CD14-positive monocyte (primary cell): Measurements from ENCODE around the gene HAPLN3. TPM values are rescaled to one million over a fixed set of nuclear protein-coding genes. Genes with fewer than 3 reads are reported as not detected.

ENCODE experiments used
- DNase-seq, 3 donors: peaks; one replicate each; pipeline ENCODE4 v3.0.0-alpha.2; 2011 to 2022
- H2AFZ ChIP-seq: 2 replicates; pipeline ENCODE4 v1.6.0; 2012; ENCODE audit warnings: mild to moderate bottlenecking, low read depth, low read length, inconsistent platforms; ENCODE audit not compliant: insufficient read depth, poor library complexity, severe bottlenecking
- H3K27ac ChIP-seq, 2 donors: 1 replicate in 1 of 2; 2 replicates in 1 of 2; pipeline ENCODE4 v1.5.1; 2012 to 2013; ENCODE audit warnings: low read length in 2 of 2, control low read depth in 1 of 2, inconsistent platforms in 1 of 2, low read depth in 1 of 2, mild to moderate bottlenecking in 1 of 2
- H3K27me3 ChIP-seq, 2 donors: one replicate each; pipeline versions ENCODE4 v1.6.0 to v1.6.1; 2011 to 2013; ENCODE audit warnings: low read length in 2 of 2; ENCODE audit not compliant: control insufficient read depth in 2 of 2, insufficient read depth in 2 of 2
- H3K36me3 ChIP-seq, 2 donors: replicated peaks in 1 of 2; 1 replicate in 1 of 2; 2 replicates in 1 of 2; pipeline versions ENCODE4 v1.5.1 to v1.6.1; 2012 to 2013; ENCODE audit warnings: low read length in 2 of 2, control low read depth in 1 of 2, inconsistent platforms in 1 of 2, mild to moderate bottlenecking in 1 of 2; ENCODE audit not compliant: insufficient read depth in 2 of 2, control insufficient read depth in 1 of 2
- H3K4me1 ChIP-seq, 2 donors: 1 replicate in 1 of 2; 2 replicates in 1 of 2; pipeline versions ENCODE4 v1.5.1 to v1.6.1; 2012 to 2013; ENCODE audit warnings: low read length in 2 of 2, control low read depth in 1 of 2, inconsistent platforms in 1 of 2, mild to moderate bottlenecking in 1 of 2, moderate library complexity in 1 of 2; ENCODE audit not compliant: insufficient read depth in 2 of 2, control insufficient read depth in 1 of 2
- H3K4me2 ChIP-seq: replicated peaks from 2 replicates; pipeline ENCODE3; 2012; ENCODE audit warnings: low read length, moderate library complexity, mild to moderate bottlenecking; ENCODE audit not compliant: poor library complexity, severe bottlenecking; ENCODE audit errors: extremely low read depth
- H3K4me3 ChIP-seq, 3 experiments: fragments of 200-600 bp in 1 of 3; sonication (generic) in 1 of 3; replicated peaks in 1 of 3; 1 replicate in 2 of 3; 2 replicates in 1 of 3; pipeline ENCODE4 v1.5.1; 2011 to 2013; ENCODE audit warnings: low read length in 3 of 3, mild to moderate bottlenecking in 3 of 3, control low read depth in 2 of 3, low read depth in 2 of 3, inconsistent platforms in 1 of 3, moderate library complexity in 1 of 3
- H3K79me2 ChIP-seq: 2 replicates; pipeline ENCODE4 v1.6.0; 2012; ENCODE audit warnings: mild to moderate bottlenecking, control low read depth, inconsistent platforms, low read length, moderate library complexity; ENCODE audit not compliant: insufficient read depth
- H3K9ac ChIP-seq: 2 replicates; pipeline ENCODE4 v1.6.0; 2017; ENCODE audit warnings: low read length, mild to moderate bottlenecking; ENCODE audit not compliant: insufficient read depth, poor library complexity, severe bottlenecking
- H3K9me3 ChIP-seq, 2 donors: replicated peaks in 1 of 2; 1 replicate in 1 of 2; 2 replicates in 1 of 2; pipeline versions ENCODE4 v1.5.1 to v1.6.1; 2012 to 2013; ENCODE audit warnings: low read length in 2 of 2, control low read depth in 1 of 2; ENCODE audit not compliant: control insufficient read depth in 1 of 2, insufficient read depth in 1 of 2
- H4K20me1 ChIP-seq: 2 replicates; pipeline ENCODE4 v1.6.0; 2012; ENCODE audit warnings: mild to moderate bottlenecking, low read length, control low read depth, moderate library complexity; ENCODE audit not compliant: insufficient read depth
- H3K27ac Mint-ChIP-seq, 7 donors: one replicate each; pipeline ENCODE4 v1.8.0; 2020; ENCODE audit warnings: mild to moderate bottlenecking in 7 of 7, mixed read lengths in 7 of 7, moderate library complexity in 6 of 7, inconsistent platforms in 2 of 7
- H3K27me3 Mint-ChIP-seq, 3 donors: one replicate each; pipeline ENCODE4 v1.8.0; 2021 to 2022; ENCODE audit warnings: low read depth in 3 of 3, mild to moderate bottlenecking in 3 of 3, mixed read lengths in 3 of 3, moderate library complexity in 3 of 3, inconsistent platforms in 1 of 3
- H3K36me3 Mint-ChIP-seq, 2 donors: one replicate each; pipeline ENCODE4 v1.8.0; 2020; ENCODE audit warnings: mixed read lengths in 2 of 2, inconsistent platforms in 1 of 2, mild to moderate bottlenecking in 1 of 2
- H3K4me1 Mint-ChIP-seq: one replicate; pipeline ENCODE4 v1.8.0; 2020; ENCODE audit warnings: mild to moderate bottlenecking, mixed read lengths
- H3K4me3 Mint-ChIP-seq, 2 donors: one replicate each; pipeline ENCODE4 v1.8.0; 2020; ENCODE audit warnings: mild to moderate bottlenecking in 2 of 2, mixed read lengths in 2 of 2, moderate library complexity in 1 of 2
- H3K9me3 Mint-ChIP-seq, 7 donors: one replicate each; pipeline ENCODE4 v1.8.0; 2020 to 2022; ENCODE audit warnings: mixed read lengths in 7 of 7, mild to moderate bottlenecking in 6 of 7, moderate library complexity in 6 of 7, inconsistent platforms in 2 of 7
- WGBS: methylation state at CpG from one replicate; pipeline ENCODE4 v1.1.5; 2013; ENCODE audit warnings: missing lambda C conversion rate; ENCODE audit not compliant: insufficient coverage; 5-methylcytosine and 5-hydroxymethylcytosine counted together
- intact Hi-C, 2 donors: fragments of 100-400 bp; cut with micrococcal nuclease; formaldehyde crosslinking; loops; one replicate each; pipeline versions ENCODE4 v1.15.0 to v1.15.1; 2023
- polyA plus RNA-seq, 3 donors: library from polyadenylated mRNA; depleted of rRNA in 1 of 3; unstranded in 2 of 3; stranded (reverse) in 1 of 3; fragments of 300-500 nt in 2 of 3; fragments of >200 nt in 1 of 3; fragmentation: Illumina TruSeq in 2 of 3; gene quantifications; 1 replicate in 2 of 3; 2 replicates in 1 of 3; pipeline ENCODE4 v1.2.3, GENCODE V29; 2012 to 2021
- TF ChIP-seq, protein P1 (sequence below): fragments of 200-600 bp; IDR thresholded peaks from one replicate; pipeline ENCODE4 v1.8.0; 2022; ENCODE audit warnings: antibody characterized with exemption, mild to moderate bottlenecking

The HAPLN3 gene
- polyA plus RNA-seq, 3 donors, result 0.60 to 2.8 (median 0.65) TPM

DNA sequence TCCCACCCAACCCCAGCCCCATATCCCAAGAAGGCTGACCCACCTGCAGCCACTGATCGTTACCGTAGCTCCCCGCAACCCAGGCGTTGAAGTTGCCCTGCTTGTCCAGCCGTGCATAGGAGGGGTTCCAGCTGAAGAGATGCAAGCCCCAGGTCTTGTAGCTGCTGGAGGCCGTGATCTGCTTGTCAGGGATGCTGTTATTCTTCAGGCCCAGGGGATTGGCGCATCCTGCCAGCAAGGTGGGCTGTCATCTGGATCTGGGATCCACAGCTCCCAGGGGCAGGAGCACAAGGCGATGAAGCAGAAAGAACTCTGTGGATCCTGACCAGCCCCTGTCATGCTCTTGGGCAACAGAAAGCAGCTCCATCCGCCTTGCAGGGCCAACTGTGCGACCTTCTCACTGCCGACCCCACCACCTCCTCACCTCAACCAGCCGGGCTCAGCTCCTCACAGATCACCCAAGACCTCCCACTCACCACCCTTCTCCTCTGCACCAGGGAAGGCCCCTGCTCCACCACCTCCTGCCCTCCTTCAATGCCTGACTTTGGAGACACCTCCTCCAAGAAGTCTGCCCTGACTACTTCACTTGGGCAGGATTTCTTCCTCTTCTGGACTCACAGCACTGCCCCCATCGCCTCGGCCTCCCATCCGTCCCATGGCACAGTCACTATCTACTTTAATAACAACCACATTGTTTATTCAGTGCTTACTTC lies 6.3 kb upstream of the HAPLN3 start:
- Mint-ChIP-seq H3K27me3 (peaks cover 2 to 8% (median 5%) of the 10 kb centered on the region in 3 donors), H3K36me3 (no peaks in the 10 kb centered on the region), H3K9me3 (no peaks in the 10 kb centered on the region), H3K4me3 (no peak overlapping the region), H3K4me1 (peaks cover 8% of the 10 kb centered on the region), H3K27ac (no peak overlapping the region)
- H3K9ac ChIP-seq, result peak overlapping the region; percentile 4
- H3K4me1 ChIP-seq, result peaks cover 0 to 3% of the 10 kb centered on the region in 2 donors
- peaks cover 0 to 2% of the 10 kb centered on the region in 2 donors for H3K27me3 ChIP-seq
- H3K9me3 ChIP-seq, result no peaks in the 10 kb centered on the region
- H3K4me3 ChIP-seq, result no peak overlapping the region
- H4K20me1 ChIP-seq, result no peaks in the 10 kb centered on the region
- H2AFZ ChIP-seq, result no peak overlapping the region
- 97% methylated on average over 12 of the region's 15 CpGs for WGBS
- H3K27ac ChIP-seq, result no peak overlapping the region
- H3K4me2 ChIP-seq, result no peak overlapping the region
- no peaks in the 10 kb centered on the region for H3K79me2 ChIP-seq
- TF ChIP-seq, protein P1, sequence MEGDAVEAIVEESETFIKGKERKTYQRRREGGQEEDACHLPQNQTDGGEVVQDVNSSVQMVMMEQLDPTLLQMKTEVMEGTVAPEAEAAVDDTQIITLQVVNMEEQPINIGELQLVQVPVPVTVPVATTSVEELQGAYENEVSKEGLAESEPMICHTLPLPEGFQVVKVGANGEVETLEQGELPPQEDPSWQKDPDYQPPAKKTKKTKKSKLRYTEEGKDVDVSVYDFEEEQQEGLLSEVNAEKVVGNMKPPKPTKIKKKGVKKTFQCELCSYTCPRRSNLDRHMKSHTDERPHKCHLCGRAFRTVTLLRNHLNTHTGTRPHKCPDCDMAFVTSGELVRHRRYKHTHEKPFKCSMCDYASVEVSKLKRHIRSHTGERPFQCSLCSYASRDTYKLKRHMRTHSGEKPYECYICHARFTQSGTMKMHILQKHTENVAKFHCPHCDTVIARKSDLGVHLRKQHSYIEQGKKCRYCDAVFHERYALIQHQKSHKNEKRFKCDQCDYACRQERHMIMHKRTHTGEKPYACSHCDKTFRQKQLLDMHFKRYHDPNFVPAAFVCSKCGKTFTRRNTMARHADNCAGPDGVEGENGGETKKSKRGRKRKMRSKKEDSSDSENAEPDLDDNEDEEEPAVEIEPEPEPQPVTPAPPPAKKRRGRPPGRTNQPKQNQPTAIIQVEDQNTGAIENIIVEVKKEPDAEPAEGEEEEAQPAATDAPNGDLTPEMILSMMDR, result no peak
- intact Hi-C loops, result loop anchor here (10.0 kb wide), 2 partner anchors 113 to 273 kb away; no protein-coding TSS in a partner anchor
- no peak for DNase-seq
- H3K36me3 ChIP-seq, result no peaks in the 10 kb centered on the region

DNA sequence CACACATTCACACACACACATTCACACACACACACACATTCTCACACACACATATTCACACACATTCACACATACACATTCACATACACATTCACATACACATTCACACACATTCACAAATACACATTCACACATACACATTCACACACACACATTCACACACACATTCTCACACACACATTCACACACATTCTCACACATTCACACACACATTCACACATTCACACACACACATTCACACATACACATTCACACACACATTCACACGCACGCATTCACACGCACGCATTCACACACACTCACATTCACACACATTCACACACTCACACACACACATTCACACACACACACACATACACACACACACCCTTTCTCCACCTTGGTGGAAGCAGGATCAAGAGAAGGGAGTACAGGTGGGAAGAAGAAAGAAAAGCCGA lies 5.7 kb upstream of the HAPLN3 start:
- Mint-ChIP-seq H3K27me3 (peaks cover 5 to 13% (median 12%) of the 10 kb centered on the region in 3 donors), H3K9me3 (no peaks in the 10 kb centered on the region), H3K4me3 (no peak overlapping the region), H3K27ac (no peak overlapping the region), H3K36me3 (no peaks in the 10 kb centered on the region), H3K4me1 (peaks cover 8% of the 10 kb centered on the region)
- H4K20me1 ChIP-seq, result no peaks in the 10 kb centered on the region
- WGBS, result no CpG with 5 or more reads among the region's 5 CpGs
- H3K79me2 ChIP-seq, result no peaks in the 10 kb centered on the region
- peaks cover 0 to 3% of the 10 kb centered on the region in 2 donors for H3K4me1 ChIP-seq
- no peaks in the 10 kb centered on the region for H3K36me3 ChIP-seq
- H3K27me3 ChIP-seq, result peaks cover 0 to 9% of the 10 kb centered on the region in 2 donors
- no peak overlapping the region for H3K4me2 ChIP-seq
- H3K9me3 ChIP-seq, result no peaks in the 10 kb centered on the region
- no peak overlapping the region for H3K27ac ChIP-seq
- H3K9ac ChIP-seq, result no peak overlapping the region
- no peak overlapping the region for H3K4me3 ChIP-seq
- TF ChIP-seq, protein P1, result no peak
- no peak overlapping the region for H2AFZ ChIP-seq
- DNase-seq, result no peak
- intact Hi-C loops, result loop anchor here (10.0 kb wide), 2 partner anchors 114 to 274 kb away; no protein-coding TSS in a partner anchor
